Measurements from ENCODE around the gene PRKACG. TPM values are rescaled to one million over a fixed set of nuclear protein-coding genes. Genes with fewer than 3 reads are reported as not detected.

The PRKACG gene
- total RNA-seq, 1 donor from 2014 or later, result not detected

DNA sequence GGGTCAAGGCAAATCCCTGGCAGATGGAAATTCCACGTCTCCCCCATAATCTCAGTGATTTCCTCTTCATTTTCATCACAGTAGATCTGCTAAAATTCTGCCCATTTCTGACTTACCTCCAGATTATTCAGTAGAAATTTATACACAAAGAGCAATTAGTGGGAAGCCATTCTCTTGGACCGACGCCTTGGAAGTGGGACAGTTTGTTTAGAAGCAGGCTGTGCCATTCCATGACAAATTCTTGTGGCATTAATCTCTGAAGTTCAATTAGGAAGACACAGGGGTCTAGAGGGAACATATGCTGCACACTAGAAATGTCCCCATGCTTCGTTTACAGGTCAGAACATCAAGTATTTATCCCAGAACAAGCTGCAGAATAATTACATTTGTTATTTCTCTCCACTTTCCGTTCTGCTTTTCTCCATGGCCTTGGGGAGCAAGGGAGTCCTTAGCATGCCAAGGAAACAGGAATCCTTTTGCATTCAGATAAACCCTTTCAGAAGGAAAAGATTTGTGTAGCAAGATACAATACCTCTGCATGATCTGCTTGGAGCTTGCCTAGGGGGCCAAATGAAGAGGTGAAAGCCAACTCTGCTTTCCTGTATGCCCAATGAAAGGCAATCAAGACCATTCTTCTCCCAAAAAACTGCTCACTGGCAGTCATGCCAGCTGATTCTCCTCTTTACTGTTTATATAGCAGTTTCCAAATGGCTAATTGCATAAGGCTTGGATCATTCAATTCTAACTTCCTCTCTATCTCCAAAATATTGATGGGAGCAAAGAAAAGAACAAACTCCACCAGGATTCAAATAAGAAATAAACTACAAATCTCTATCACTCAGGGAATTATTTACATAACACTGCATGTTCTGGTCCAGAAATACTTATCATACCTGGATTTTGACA lies 2.5 kb upstream of the PRKACG start:
- H3K4me3 Mint-ChIP-seq (ENCODE audit: low read depth), result no peak overlapping the region
- H3K27me3 Mint-ChIP-seq, result peaks cover 4% of the 10 kb centered on the region
- H3K36me3 Mint-ChIP-seq (ENCODE audit: insufficient read depth), result no peaks in the 10 kb centered on the region
- H3K27ac Mint-ChIP-seq, result no peak overlapping the region
- TF ChIP-seq, protein P1, sequence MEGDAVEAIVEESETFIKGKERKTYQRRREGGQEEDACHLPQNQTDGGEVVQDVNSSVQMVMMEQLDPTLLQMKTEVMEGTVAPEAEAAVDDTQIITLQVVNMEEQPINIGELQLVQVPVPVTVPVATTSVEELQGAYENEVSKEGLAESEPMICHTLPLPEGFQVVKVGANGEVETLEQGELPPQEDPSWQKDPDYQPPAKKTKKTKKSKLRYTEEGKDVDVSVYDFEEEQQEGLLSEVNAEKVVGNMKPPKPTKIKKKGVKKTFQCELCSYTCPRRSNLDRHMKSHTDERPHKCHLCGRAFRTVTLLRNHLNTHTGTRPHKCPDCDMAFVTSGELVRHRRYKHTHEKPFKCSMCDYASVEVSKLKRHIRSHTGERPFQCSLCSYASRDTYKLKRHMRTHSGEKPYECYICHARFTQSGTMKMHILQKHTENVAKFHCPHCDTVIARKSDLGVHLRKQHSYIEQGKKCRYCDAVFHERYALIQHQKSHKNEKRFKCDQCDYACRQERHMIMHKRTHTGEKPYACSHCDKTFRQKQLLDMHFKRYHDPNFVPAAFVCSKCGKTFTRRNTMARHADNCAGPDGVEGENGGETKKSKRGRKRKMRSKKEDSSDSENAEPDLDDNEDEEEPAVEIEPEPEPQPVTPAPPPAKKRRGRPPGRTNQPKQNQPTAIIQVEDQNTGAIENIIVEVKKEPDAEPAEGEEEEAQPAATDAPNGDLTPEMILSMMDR (IDR thresholded peaks at IDR 0.05; ENCODE audit: unreplicated experiment), result no peak
- H3K4me1 Mint-ChIP-seq (ENCODE audit: low read depth), result no peaks in the 10 kb centered on the region
- peaks cover 3% of the 10 kb centered on the region for H3K9me3 Mint-ChIP-seq (ENCODE audit: low read depth)
- DNase-seq (ENCODE audit: low spot score, unreplicated experiment), result no peak

DNA sequence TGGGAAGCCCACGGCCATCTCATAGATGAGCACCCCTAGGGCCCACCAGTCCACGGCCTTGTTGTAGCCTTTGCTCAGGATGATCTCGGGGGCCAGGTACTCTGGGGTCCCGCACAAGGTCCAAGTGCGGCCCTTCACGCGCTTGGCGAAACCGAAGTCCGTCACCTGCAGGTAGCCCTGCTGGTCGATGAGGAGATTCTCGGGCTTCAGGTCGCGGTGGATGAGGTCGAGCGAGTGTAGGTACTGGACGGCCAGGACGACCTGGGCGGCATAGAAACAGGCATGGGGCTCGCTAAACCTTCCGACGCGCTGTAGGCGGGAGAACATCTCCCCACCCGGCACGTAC lies 558 bp downstream of the PRKACG start:
- H3K27ac Mint-ChIP-seq, result no peak overlapping the region
- H3K4me3 Mint-ChIP-seq (ENCODE audit: low read depth), result no peak overlapping the region
- DNase-seq (ENCODE audit: low spot score, unreplicated experiment), result no peak
- peaks cover 3% of the 10 kb centered on the region for H3K9me3 Mint-ChIP-seq (ENCODE audit: low read depth)
- no peaks in the 10 kb centered on the region for H3K4me1 Mint-ChIP-seq (ENCODE audit: low read depth)
- H3K36me3 Mint-ChIP-seq (ENCODE audit: insufficient read depth), result no peaks in the 10 kb centered on the region
- TF ChIP-seq, protein P1 (IDR thresholded peaks at IDR 0.05; ENCODE audit: unreplicated experiment), result no peak
- peaks cover 4% of the 10 kb centered on the region for H3K27me3 Mint-ChIP-seq

DNA sequence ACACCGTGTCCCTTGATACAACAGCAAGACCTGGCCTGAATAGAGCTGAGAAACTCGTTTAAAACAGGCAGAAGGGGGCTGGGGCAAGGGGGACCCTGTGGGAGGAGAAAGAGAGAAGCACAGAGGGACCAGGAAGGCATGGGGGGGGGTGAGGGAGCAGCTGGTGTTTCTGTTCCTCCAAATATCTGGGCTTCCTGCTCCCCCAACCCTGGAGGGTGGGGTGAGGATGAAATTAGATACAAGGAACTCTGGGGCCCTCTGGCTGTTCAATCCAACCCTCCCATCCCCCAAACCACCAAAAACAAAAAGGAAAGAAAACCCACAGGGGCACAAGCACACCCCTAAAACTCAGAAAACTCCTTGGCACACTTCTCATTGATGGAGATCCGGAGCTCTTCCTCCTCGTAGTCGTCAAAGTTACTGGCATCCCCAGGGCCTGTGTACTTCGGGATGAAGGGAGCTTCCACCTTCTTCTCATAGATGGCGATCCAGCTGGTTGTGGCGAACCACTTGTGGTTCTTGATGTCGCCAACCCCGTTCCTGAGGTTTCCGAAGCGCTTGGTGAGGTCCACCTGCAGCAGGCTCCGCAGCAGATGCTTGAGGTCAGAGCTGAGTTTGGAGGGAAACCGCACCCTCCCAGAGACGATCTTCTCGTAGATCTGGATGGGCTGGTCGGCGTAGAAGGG lies 1.1 kb downstream of the PRKACG start:
- no peak overlapping the region for H3K4me3 Mint-ChIP-seq (ENCODE audit: low read depth)
- H3K9me3 Mint-ChIP-seq (ENCODE audit: low read depth), result peaks cover 3% of the 10 kb centered on the region
- no peaks in the 10 kb centered on the region for H3K4me1 Mint-ChIP-seq (ENCODE audit: low read depth)
- TF ChIP-seq, protein P1 (IDR thresholded peaks at IDR 0.05; ENCODE audit: unreplicated experiment), result no peak
- H3K27ac Mint-ChIP-seq, result no peak overlapping the region
- DNase-seq (ENCODE audit: low spot score, unreplicated experiment), result no peak
- H3K27me3 Mint-ChIP-seq, result peaks cover 4% of the 10 kb centered on the region
- no peaks in the 10 kb centered on the region for H3K36me3 Mint-ChIP-seq (ENCODE audit: insufficient read depth)

DNA sequence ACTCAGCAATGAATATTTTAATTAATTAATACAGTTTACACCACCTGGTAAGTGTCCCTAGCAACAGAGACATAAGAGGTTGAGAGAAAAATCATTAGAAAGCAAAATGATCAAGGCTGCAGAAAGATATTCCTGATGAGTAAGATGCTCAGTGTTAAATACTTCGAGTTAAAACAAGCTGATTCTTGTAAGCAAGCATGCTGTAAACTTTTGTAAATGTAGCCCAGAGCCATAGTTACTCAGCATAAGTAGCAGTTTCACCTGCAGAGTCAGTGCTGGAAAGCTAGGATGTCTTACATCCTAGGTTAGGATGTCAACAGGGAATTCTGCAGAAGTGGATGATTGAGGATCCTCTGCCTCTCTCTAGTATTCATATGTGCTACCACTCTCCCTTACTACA lies 4.2 kb downstream of the PRKACG start:
- Mint-ChIP-seq H3K27me3 (no peaks in the 10 kb centered on the region), H3K9me3 (ENCODE audit: low read depth) (peaks cover 3% of the 10 kb centered on the region), H3K4me1 (ENCODE audit: low read depth) (no peaks in the 10 kb centered on the region), H3K36me3 (ENCODE audit: insufficient read depth) (no peaks in the 10 kb centered on the region), H3K4me3 (ENCODE audit: low read depth) (no peak overlapping the region), H3K27ac (no peak overlapping the region)
- no peak for DNase-seq (ENCODE audit: low spot score, unreplicated experiment)
- TF ChIP-seq, protein P1 (IDR thresholded peaks at IDR 0.05; ENCODE audit: unreplicated experiment), result no peak

DNA sequence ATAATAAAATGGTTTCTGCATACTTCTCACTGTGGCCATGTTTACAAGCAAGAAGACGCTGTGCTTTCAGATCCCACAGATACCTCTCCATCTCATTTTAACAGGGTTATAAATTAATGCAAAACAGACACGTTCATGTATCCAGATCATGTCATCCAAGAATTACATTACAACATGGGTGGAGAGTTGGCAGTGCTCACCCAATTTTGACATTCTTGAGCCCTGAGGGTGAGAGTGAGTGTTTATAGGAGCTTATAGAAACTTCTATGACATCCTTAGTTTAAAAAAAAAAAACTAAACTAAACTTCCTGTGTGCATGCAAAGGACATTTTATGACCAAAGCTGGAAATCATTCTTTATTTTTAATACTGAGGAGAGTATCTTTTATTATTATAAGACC lies 9.1 kb downstream of the PRKACG start:
- no peak for DNase-seq (ENCODE audit: low spot score, unreplicated experiment)
- peaks cover 3% of the 10 kb centered on the region for H3K27me3 Mint-ChIP-seq
- no peak overlapping the region for H3K27ac Mint-ChIP-seq
- H3K9me3 Mint-ChIP-seq (ENCODE audit: low read depth), result no peaks in the 10 kb centered on the region
- no peak overlapping the region for H3K4me3 Mint-ChIP-seq (ENCODE audit: low read depth)
- TF ChIP-seq, protein P1 (IDR thresholded peaks at IDR 0.05; ENCODE audit: unreplicated experiment), result no peak
- no peaks in the 10 kb centered on the region for H3K36me3 Mint-ChIP-seq (ENCODE audit: insufficient read depth)
- H3K4me1 Mint-ChIP-seq (ENCODE audit: low read depth), result no peaks in the 10 kb centered on the region
